ENCODE measurements around the gene RPS16. TPM values are rescaled to one million over a fixed set of nuclear protein-coding genes. Genes with fewer than 3 reads are reported as not detected.

Gene RPS16
- total and polyA plus RNA-seq, 12 donors: 229 to 2,033 (median 1,202) TPM

GRCh38 chr19:39399668-39400050, 36.1 kb downstream of the RPS16 start:
- Histone ChIP-seq H3K9me3 (replicated peaks in 1 of 3) (no peaks in the 10 kb centered on the region), H3K27ac (peak overlapping the region in 1 of 5 donors; percentile 86), H3K36me3 (replicated peaks in 1 of 2) (peaks cover 0 to 3% of the 10 kb centered on the region in 2 donors), H3K4me3 (no peak overlapping the region), H3K27me3 (no peaks in the 10 kb centered on the region), H3K4me1 (replicated peaks in 1 of 2) (peaks cover 35 to 52% of the 10 kb centered on the region in 2 donors)
- WGBS, 4 donors: 89 to 98% (median 95%) methylated on average over 4 of the region's 4 CpGs
- intact Hi-C loops (cut with DNase I): no loop called here
- TF ChIP-seq POLR2A (IDR thresholded peaks at IDR 0.05) (no peak), CTCF (IDR thresholded peaks at IDR 0.05) (no peak)
- DNase-seq: no peak

- intact Hi-C loops (cut with DNase I): no loop called here
- Histone ChIP-seq H3K4me3 (peak overlapping the region in 1 of 4 donors; percentile 33), H3K36me3 (replicated peaks in 1 of 2) (peaks cover 0 to 13% of the 10 kb centered on the region in 2 donors), H3K27me3 (no peaks in the 10 kb centered on the region), H3K9me3 (replicated peaks in 1 of 3) (no peaks in the 10 kb centered on the region), H3K27ac (peak overlapping the region; percentile 68 to 86 (median 80)), H3K4me1 (replicated peaks in 1 of 2) (peaks cover 27 to 42% of the 10 kb centered on the region in 2 donors)
- peak; percentile 64 to 84 (median 77) for DNase-seq
- 47 to 71% (median 61%) methylated on average over 8 to 11 of the region's 11 CpGs for WGBS, 4 donors
- no peak for TF ChIP-seq CTCF (IDR thresholded peaks at IDR 0.05)
- no peak for TF ChIP-seq POLR2A (IDR thresholded peaks at IDR 0.05)
Measured at GRCh38 chr19:39398297-39398864, 37.4 kb downstream of the RPS16 start.

GRCh38 chr19:39397360-39398296, 38.1 kb downstream of the RPS16 start:
- Histone ChIP-seq H3K27me3 (no peaks in the 10 kb centered on the region), H3K4me1 (replicated peaks in 1 of 2) (peaks cover 20 to 35% of the 10 kb centered on the region in 2 donors), H3K4me3 (peak overlapping the region in 1 of 4 donors; percentile 33), H3K27ac (peak overlapping the region; percentile 68 to 86 (median 80)), H3K9me3 (replicated peaks in 1 of 3) (no peaks in the 10 kb centered on the region), H3K36me3 (replicated peaks in 1 of 2) (peaks cover 0 to 13% of the 10 kb centered on the region in 2 donors)
- intact Hi-C loops (cut with DNase I): no loop called here
- 0 to 21% (median 16%) methylated on average over 4 to 17 of the region's 17 CpGs; no CpG with 5 or more reads in 1 of the 4 donors for WGBS, 4 donors
- TF ChIP-seq POLR2A (IDR thresholded peaks at IDR 0.05) (peak in 1 of 2 donors; percentile 12), CTCF (IDR thresholded peaks at IDR 0.05) (peak; percentile 90 to 99 (median 98))
- DNase-seq: peak; percentile 88 to 94 (median 90)

- Histone ChIP-seq H3K36me3 (replicated peaks in 1 of 2) (peaks cover 0 to 48% of the 10 kb centered on the region in 2 donors), H3K27ac (peak within 1 kb of the TSS; percentile 64 to 100 (median 97)), H3K4me3 (peak within 1 kb of the TSS; percentile 55 to 97 (median 71)), H3K27me3 (no peaks in the 10 kb centered on the region), H3K9me3 (replicated peaks in 1 of 3) (no peaks in the 10 kb centered on the region), H3K4me1 (replicated peaks in 1 of 2) (peaks cover 13 to 17% of the 10 kb centered on the region in 2 donors)
- peak; percentile 97 to 99 (median 99) for DNase-seq
- WGBS, 4 donors: 0 to 1% (median 1%) methylated on average over 15 to 60 of the region's 60 CpGs
- peak in 3 of 6 experiments; percentile 14 to 23 (median 16) for TF ChIP-seq CTCF (IDR thresholded peaks at IDR 0.05)
- TF ChIP-seq POLR2A (IDR thresholded peaks at IDR 0.05): peak; percentile 89 to 97
- intact Hi-C loops (cut with DNase I): no loop called here
Measured at GRCh38 chr19:39390751-39391437, 44.9 kb downstream of the RPS16 start, which contains the start of the genes MED29 and PAF1. TSS of gene MED29 (plus strand) at chr19:39391378. CDS start at chr19:39391423, 45 bp downstream. TSS of gene PAF1 (minus strand) at chr19:39391106. CDS start at chr19:39390864, 242 bp downstream.
